Measurements from ENCODE around the gene ATP5MG. TPM values are rescaled to one million over a fixed set of nuclear protein-coding genes. Genes with fewer than 3 reads are reported as not detected.

Gene ATP5MG
- polyA plus RNA-seq (2011; rRNA removed) = 170 and 266 TPM in 2 replicates
- 23.5 and 28.7 TPM in 2 replicates for polyA minus RNA-seq (2011; rRNA and poly(A)+ RNA removed)

DNA sequence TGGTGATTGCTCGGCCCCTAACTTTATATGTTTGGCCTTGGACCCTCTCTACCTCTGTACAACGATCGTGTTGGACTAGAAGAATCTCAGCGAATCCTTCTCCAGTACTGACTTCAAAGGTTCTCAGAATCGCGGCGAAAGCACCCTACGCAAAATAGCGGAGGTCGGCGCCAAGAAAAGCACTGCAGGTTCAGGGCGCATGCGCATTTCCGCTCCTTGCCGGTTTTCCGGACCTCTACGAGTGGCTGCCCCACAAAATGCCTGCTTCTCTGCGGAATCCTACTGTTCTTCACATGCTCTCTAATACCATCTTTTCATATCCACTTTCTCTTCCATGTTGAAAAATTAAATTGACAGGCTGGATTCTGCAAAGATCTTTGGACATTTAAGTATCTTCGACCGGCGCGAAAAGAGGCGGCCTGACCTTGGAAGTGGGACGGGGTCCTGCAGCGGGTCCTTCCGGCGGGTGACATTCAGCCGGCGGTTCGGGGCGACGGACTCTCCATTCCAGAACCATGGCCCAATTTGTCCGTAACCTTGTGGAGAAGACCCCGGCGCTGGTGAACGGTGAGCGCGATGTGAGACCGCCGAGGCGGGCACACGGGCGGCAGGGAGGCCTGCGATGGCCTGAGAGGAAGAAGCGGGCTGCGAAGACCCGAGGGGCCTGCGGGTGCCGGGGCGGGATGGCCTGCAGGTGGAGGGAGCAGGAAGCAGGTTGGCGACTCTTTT lies at the start of gene ATP5MG:
Gene ATP5MG (plus strand): TSS at position 456 of the 729 bp plus-strand sequence. CDS start 60 bp downstream, at position 516.
- ChIA-PET POLR2A (no interaction called here), CTCF (interaction anchor here (0.7 to 1.6 kb wide), 4 partner anchors 24 to 166 kb away, joined by 3 to 11 read pairs (median 6); no protein-coding TSS in a partner anchor)

DNA sequence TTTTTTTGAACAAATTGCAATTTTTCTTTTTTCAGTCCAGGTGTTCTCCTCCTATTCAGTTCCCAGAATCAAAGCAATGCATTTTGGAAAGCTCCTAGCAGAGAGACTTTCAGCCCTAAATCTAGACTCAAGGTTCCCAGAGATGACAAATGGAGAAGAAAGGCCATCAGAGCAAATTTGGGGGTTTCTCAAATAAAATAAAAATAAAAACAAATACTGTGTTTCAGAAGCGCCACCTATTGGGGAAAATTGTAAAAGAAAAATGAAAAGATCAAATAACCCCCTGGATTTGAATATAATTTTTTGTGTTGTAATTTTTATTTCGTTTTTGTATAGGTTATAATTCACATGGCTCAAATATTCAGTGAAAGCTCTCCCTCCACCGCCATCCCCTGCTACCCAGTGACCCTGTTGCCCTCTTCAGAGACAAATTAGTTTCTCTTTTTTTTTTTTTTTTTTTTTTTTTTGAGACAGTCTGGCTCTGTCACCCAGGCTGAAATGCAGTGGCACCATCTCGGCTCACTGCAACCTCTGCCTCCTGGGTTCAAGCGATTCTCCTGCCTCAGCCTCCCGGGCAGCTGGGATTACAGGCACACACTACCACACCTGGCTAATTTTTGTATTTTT lies 48.2 kb upstream of the ATP5MG start:
- Histone ChIP-seq H3K27me3 (ENCODE audit: control insufficient read depth, insufficient read depth, low read length) (peaks cover 4% of the 10 kb centered on the region; the same call in 1 of the 2 replicates), H3K36me3 (ENCODE audit: control insufficient read depth, insufficient read depth, low read length) (no peaks in the 10 kb centered on the region), H3K4me3 (ENCODE audit: low read depth, low read length) (no peak overlapping the region)
- TF ChIP-seq CTCF (IDR thresholded peaks at IDR 0.05; ENCODE audit: insufficient read depth, low read depth, low read length) = peak; percentile 47
- DNase-seq (ENCODE audit: low read depth) = no peak
- ChIA-PET POLR2A (no interaction called here), CTCF (interaction anchor here (0.7 to 2.9 kb wide), 7 partner anchors 9 to 334 kb away, joined by 3 to 13 read pairs (median 3); partner anchors contain the start of gene CD3G)

More for the DNA sequence above, at the start of gene ATP5MG:
- TF ChIP-seq CTCF (IDR thresholded peaks at IDR 0.05; ENCODE audit: insufficient read depth, low read depth, low read length) = peak; percentile 23; the same call in 1 of the 2 replicates
- H3K36me3 ChIP-seq (ENCODE audit: control insufficient read depth, insufficient read depth, low read length) = no peaks in the 10 kb centered on the region; the same call in 1 of the 2 replicates
- peak within 1 kb of the TSS; percentile 95 for H3K4me3 ChIP-seq (ENCODE audit: low read depth, low read length)
- DNase-seq (ENCODE audit: low read depth) = peak; percentile 66
- H3K27me3 ChIP-seq (ENCODE audit: control insufficient read depth, insufficient read depth, low read length) = no peaks in the 10 kb centered on the region

DNA sequence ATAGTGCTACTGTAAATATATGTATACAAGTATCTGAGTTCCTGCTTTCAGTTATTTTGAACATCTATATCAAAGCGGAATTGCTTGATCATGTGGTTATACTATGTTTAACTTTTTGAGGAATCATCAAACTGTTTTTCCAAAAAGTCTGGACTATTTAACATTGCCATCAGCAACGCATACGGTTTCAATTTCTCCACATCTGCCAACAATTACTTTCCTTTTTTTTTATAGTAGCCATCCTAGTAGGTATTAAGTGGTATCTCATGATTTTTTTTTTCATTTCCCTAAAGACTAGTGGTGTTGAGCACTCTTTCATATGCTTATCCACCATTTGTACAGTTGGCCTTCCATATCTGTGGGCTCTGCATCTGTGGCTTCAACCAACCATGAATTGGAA lies 43.3 kb upstream of the ATP5MG start:
- no peak for DNase-seq (ENCODE audit: low read depth)
- Histone ChIP-seq H3K27me3 (ENCODE audit: control insufficient read depth, insufficient read depth, low read length) (no peaks in the 10 kb centered on the region), H3K36me3 (ENCODE audit: control insufficient read depth, insufficient read depth, low read length) (no peaks in the 10 kb centered on the region), H3K4me3 (ENCODE audit: low read depth, low read length) (no peak overlapping the region)
- POLR2A ChIA-PET = no interaction called here
- CTCF ChIA-PET = interaction anchor here (1.5 kb wide), 1 partner anchor 82 kb away, joined by 3 read pairs; no protein-coding TSS in a partner anchor
- TF ChIP-seq CTCF (IDR thresholded peaks at IDR 0.05; ENCODE audit: insufficient read depth, low read depth, low read length) = no peak

- CTCF ChIA-PET = no interaction called here
Observed at GRCh38 chr11:118359295-118359958, 42.0 kb upstream of the ATP5MG start, which contains the start of gene UBE4A. TSS of gene UBE4A (plus strand) at chr11:118359600. CDS start at chr11:118365081, 5,481 bp downstream.

More at GRCh38 chr11:118359295-118359958, 42.0 kb upstream of the ATP5MG start, which contains the start of gene UBE4A:
- POLR2A ChIA-PET = no interaction called here
- H3K4me3 ChIP-seq (ENCODE audit: low read depth, low read length) = peak within 1 kb of the TSS; percentile 73
- H3K27me3 ChIP-seq (ENCODE audit: control insufficient read depth, insufficient read depth, low read length) = no peaks in the 10 kb centered on the region
- no peak for TF ChIP-seq CTCF (IDR thresholded peaks at IDR 0.05; ENCODE audit: insufficient read depth, low read depth, low read length)
- no peaks in the 10 kb centered on the region; the same call in 1 of the 2 replicates for H3K36me3 ChIP-seq (ENCODE audit: control insufficient read depth, insufficient read depth, low read length)
- peak; percentile 21 for DNase-seq (ENCODE audit: low read depth)
